OCI-LY7 (cell line): Measurements from ENCODE around the gene PLSCR2. TPM values are rescaled to one million over a fixed set of nuclear protein-coding genes. Genes with fewer than 3 reads are reported as not detected.

Source experiments
- BruUV-seq: library from RNA; stranded (reverse); fragments of 400-500 nt; replicated peaks from 2 replicates; lab custom pipeline; 2021; lab: Mats Ljungman, UMichigan
- CTCF ChIA-PET: fragments of 300-600 bp; sonication (Branson Sonifier 250); formaldehyde crosslinking; loops from one replicate; lab custom pipeline; 2022; ENCODE audit warnings: antibody characterized with exemption; ENCODE audit not compliant: unreplicated experiment; lab: Charles Lee
- POLR2A ChIA-PET: fragments of 300-600 bp; sonication (Branson Sonifier 250); formaldehyde crosslinking; loops from one replicate; lab custom pipeline; 2022; ENCODE audit warnings: antibody characterized with exemption; lab: Charles Lee
- DNase-seq: peaks from one replicate; pipeline ENCODE4 v3.0.0-alpha.2; 2015; ENCODE audit warnings: low spot score
- H2AFZ ChIP-seq: fragments of 200-600 bp; sonication (generic), shearing (Covaris generic); 2 replicates; pipeline ENCODE4 v1.6.1; 2014; ENCODE audit warnings: mild to moderate bottlenecking, antibody characterized with exemption, low read length, moderate library complexity
- H3K27ac ChIP-seq: fragments of 200-600 bp; sonication (generic); 2 replicates; pipeline ENCODE4 v1.5.1; 2014; ENCODE audit warnings: mixed run types, low read depth, mild to moderate bottlenecking, moderate library complexity, low read length, inconsistent platforms; ENCODE audit not compliant: poor library complexity, severe bottlenecking
- H3K36me3 ChIP-seq: fragments of 200-600 bp; sonication (generic); 2 replicates; pipeline ENCODE4 v1.6.1; 2014; ENCODE audit warnings: mild to moderate bottlenecking, antibody characterized with exemption, low read length, moderate library complexity, mixed read lengths; ENCODE audit not compliant: insufficient read depth
- H3K4me1 ChIP-seq: fragments of 200-600 bp; sonication (generic); 2 replicates; pipeline ENCODE4 v1.5.1; 2014; ENCODE audit warnings: mild to moderate bottlenecking, low read length; ENCODE audit not compliant: insufficient read depth, poor library complexity, severe bottlenecking
- H3K4me2 ChIP-seq: fragments of 200-600 bp; sonication (generic); 2 replicates; pipeline ENCODE4 v1.6.1; 2014; ENCODE audit warnings: mild to moderate bottlenecking, low read length
- H3K4me3 ChIP-seq: fragments of 200-600 bp; sonication (generic); 2 replicates; pipeline ENCODE4 v1.5.1; 2014; ENCODE audit warnings: mild to moderate bottlenecking, low read depth, low read length; ENCODE audit not compliant: poor library complexity, severe bottlenecking
- H3K79me2 ChIP-seq: fragments of 200-600 bp; sonication (generic); 2 replicates; pipeline ENCODE4 v1.6.1; 2016; ENCODE audit warnings: low read depth, mild to moderate bottlenecking, low read length, moderate library complexity, mixed read lengths; ENCODE audit not compliant: insufficient read depth
- H3K9me2 ChIP-seq: fragments of 200-600 bp; sonication (generic); 2 replicates; pipeline ENCODE4 v1.6.1; 2016; ENCODE audit warnings: mild to moderate bottlenecking, low read length, mixed read lengths; ENCODE audit not compliant: insufficient read depth
- H3K9me3 ChIP-seq: fragments of 200-600 bp; sonication (generic); 2 replicates; pipeline ENCODE4 v1.6.1; 2014; ENCODE audit warnings: mild to moderate bottlenecking, mixed run types, low read length, mixed read lengths
- H4K20me1 ChIP-seq: fragments of 200-600 bp; sonication (generic); 2 replicates; pipeline ENCODE4 v1.6.1; 2014; ENCODE audit warnings: mild to moderate bottlenecking, antibody characterized with exemption, low read length, moderate library complexity, mixed read lengths; ENCODE audit not compliant: insufficient read depth
- CTCF ChIP-seq: fragments of 200-600 bp; sonication (generic); conservative IDR thresholded peaks from 2 replicates; pipeline ENCODE4 v1.5.1; 2014; ENCODE audit warnings: mild to moderate bottlenecking, antibody characterized with exemption, low read length, moderate library complexity, mixed read lengths
- EZH2phosphoT487 ChIP-seq: fragments of 200-600 bp; sonication (generic); IDR thresholded peaks from 2 replicates; pipeline ENCODE4 v1.6.1; 2018; ENCODE audit warnings: low read depth, borderline replicate concordance, mild to moderate bottlenecking, mixed run types, antibody characterized with exemption, low read length, moderate library complexity, mixed read lengths
- intact Hi-C: fragments of 100-400 bp; cut with micrococcal nuclease; formaldehyde crosslinking; loops from one replicate; pipeline ENCODE4 v1.10.0; 2022; ENCODE audit not compliant: unreplicated experiment
- total RNA-seq, 2 experiments: library from RNA; depleted of rRNA in 1 of 2; stranded (reverse); fragments of >200 nt in 1 of 2; shearing (Covaris generic) in 1 of 2; gene quantifications; 2 replicates each; pipeline ENCODE4 v1.2.3, GENCODE V29; 2014 to 2022

PLSCR2 gene
- total RNA-seq, 2 experiments from 2014 or later, result not detected

GRCh38 chr3:146504498-146505197, 35.3 kb upstream of the PLSCR2 start:
- ChIA-PET CTCF (no interaction called here), POLR2A (interaction anchor here (0.6 to 1.2 kb wide), 2 partner anchors 13 to 14 kb away, joined by 3 read pairs; no protein-coding TSS in a partner anchor)
- DNase-seq, result no peak
- Histone ChIP-seq H3K79me2 (no peaks in the 10 kb centered on the region), H3K4me1 (no peaks in the 10 kb centered on the region), H2AFZ (no peak overlapping the region), H3K4me3 (no peak overlapping the region), H4K20me1 (no peaks in the 10 kb centered on the region), H3K9me3 (no peaks in the 10 kb centered on the region), H3K36me3 (no peaks in the 10 kb centered on the region), H3K27ac (no peak overlapping the region), H3K9me2 (no peaks in the 10 kb centered on the region), H3K4me2 (no peak overlapping the region)
- intact Hi-C loops, result no loop called here
- TF ChIP-seq CTCF, result no peak
- no peak for TF ChIP-seq EZH2phosphoT487
- no TSS peak for BruUV-seq

- POLR2A ChIA-PET, result interaction anchor here (0.6 to 1.5 kb wide), 2 partner anchors 11 to 14 kb away, joined by 3 read pairs; no protein-coding TSS in a partner anchor
- no peaks in the 10 kb centered on the region for H3K9me3 ChIP-seq
- TF ChIP-seq EZH2phosphoT487 (no peak), CTCF (no peak)
- H3K79me2 ChIP-seq, result no peaks in the 10 kb centered on the region
- H3K4me3 ChIP-seq, result no peak overlapping the region
- intact Hi-C loops, result no loop called here
- no peak for DNase-seq
- H3K27ac ChIP-seq, result no peak overlapping the region
- no peak overlapping the region for H3K4me2 ChIP-seq
- H3K4me1 ChIP-seq, result no peaks in the 10 kb centered on the region
- no peaks in the 10 kb centered on the region for H3K36me3 ChIP-seq
- no peaks in the 10 kb centered on the region for H4K20me1 ChIP-seq
- BruUV-seq, result no TSS peak
- CTCF ChIA-PET, result no interaction called here
- H3K9me2 ChIP-seq, result no peaks in the 10 kb centered on the region
- no peak overlapping the region for H2AFZ ChIP-seq
These were observed 34.3 kb upstream of the PLSCR2 start for GRCh38 chr3:146503461-146504202.
